Stomach (tissue), 9 donors: Measurements from ENCODE around the gene CTRB1. TPM values are rescaled to one million over a fixed set of nuclear protein-coding genes. Genes with fewer than 3 reads are reported as not detected.

Experiments used
- DNase-seq, 2 donors: peaks; one replicate each; pipeline versions ENCODE4 v3.0.0 to v3.0.0-alpha.2; 2013 to 2019
- H3K27ac ChIP-seq, 5 donors: fragments of 200-600 bp in 4 of 5; sonication (generic) in 4 of 5; one replicate each; pipeline ENCODE4 v1.5.1; 2013 to 2019; ENCODE audit warnings: mild to moderate bottlenecking in 1 of 5, moderate library complexity in 1 of 5
- H3K27me3 ChIP-seq, 3 donors: fragments of 200-600 bp; sonication (generic); one replicate each; pipeline ENCODE4 v1.5.1; 2017 to 2019; ENCODE audit warnings: mixed run types in 1 of 3
- H3K36me3 ChIP-seq, 4 donors: fragments of 200-600 bp; sonication (generic); 1 replicate in 3 of 4; 2 replicates in 1 of 4; pipeline ENCODE4 v1.5.1; 2016 to 2019
- H3K4me1 ChIP-seq, 4 donors: fragments of 200-600 bp; sonication (generic); one replicate each; pipeline ENCODE4 v1.5.1; 2016 to 2019
- H3K4me3 ChIP-seq, 4 donors: fragments of 200-600 bp; sonication (generic) in 3 of 4; one replicate each; pipeline ENCODE4 v1.5.1; 2016 to 2019; ENCODE audit warnings: mild to moderate bottlenecking in 1 of 4
- H3K9me3 ChIP-seq, 4 donors: fragments of 200-600 bp; sonication (generic); one replicate each; pipeline ENCODE4 v1.5.1; 2016 to 2019
- CTCF ChIP-seq, 7 experiments: fragments of 450-650 bp in 4 of 7; fragments of 200-600 bp in 3 of 7; sonication (generic) in 3 of 7; IDR thresholded peaks; one replicate each; pipeline ENCODE4 v1.5.1; 2016 to 2019; ENCODE audit warnings: antibody characterized with exemption in 7 of 7, control low read depth in 2 of 7, mild to moderate bottlenecking in 1 of 7
- EP300 ChIP-seq: sonication (generic); formaldehyde crosslinking; IDR thresholded peaks from one replicate; pipeline ENCODE4 v1.6.1; 2017; ENCODE audit warnings: antibody characterized with exemption
- POLR2A ChIP-seq, 4 donors: fragments of 450-650 bp; IDR thresholded peaks; one replicate each; pipeline ENCODE4 v1.6.1; 2016; ENCODE audit warnings: antibody characterized with exemption in 4 of 4, control low read depth in 2 of 4, mild to moderate bottlenecking in 1 of 4, moderate library complexity in 1 of 4
- POLR2AphosphoS5 ChIP-seq, 3 donors: sonication (generic); formaldehyde crosslinking; IDR thresholded peaks; one replicate each; pipeline ENCODE4 v1.6.1; 2016; ENCODE audit warnings: antibody characterized with exemption in 3 of 3
- WGBS, 5 donors: extraction: QIAGEN DNeasy Blood & Tissue Kit in 3 of 5; methylation state at CpG; one replicate each; pipeline versions ENCODE4 v1.1.5 to v1.1.7; 2013 to 2018; 5-methylcytosine and 5-hydroxymethylcytosine counted together
- intact Hi-C: fragments of 100-400 bp; cut with DNase I; formaldehyde crosslinking; loops from one replicate; pipeline ENCODE4 v1.15.1; 2023; ENCODE audit warnings: low total_unique reads
- polyA plus RNA-seq, 3 donors: library from polyadenylated mRNA; stranded (reverse); fragments of 200-250 nt; gene quantifications; one replicate each; pipeline ENCODE4 v1.2.3, GENCODE V29; 2013
- total RNA-seq, 5 donors: library from RNA; depleted of rRNA; stranded (reverse); fragments of >200 nt; gene quantifications; one replicate each; pipeline versions ENCODE4 v1.1.0 to v1.2.3, GENCODE V29; 2014 to 2016
- donor health status: healthy with polysubstance abuse.
- donor health status: Bipolar disorder and iron deficiency.
- donor health status: healthy.

Gene CTRB1
- total and polyA plus RNA-seq, 8 donors, result 2.5 to 35.9 (median 2.9) TPM; not detected in 5

- no peaks in the 10 kb centered on the region for H3K36me3 ChIP-seq
- no peaks in the 10 kb centered on the region for H3K4me1 ChIP-seq
- DNase-seq, result no peak
- H3K4me3 ChIP-seq, result no peak overlapping the region
- TF ChIP-seq POLR2AphosphoS5 (IDR thresholded peaks at IDR 0.05) (no peak), CTCF (IDR thresholded peaks at IDR 0.05) (no peak), POLR2A (IDR thresholded peaks at IDR 0.05) (no peak), EP300 (no peak)
- no peaks in the 10 kb centered on the region for H3K9me3 ChIP-seq
- H3K27ac ChIP-seq, result no peak overlapping the region
- 72 to 92% (median 83%) methylated on average over 8 of the region's 8 CpGs for WGBS, 5 donors
- intact Hi-C loops, result no loop called here
- peaks cover 0 to 10% (median 0%) of the 10 kb centered on the region in 3 donors for H3K27me3 ChIP-seq
These were observed 29.0 kb upstream of the CTRB1 start for GRCh38 chr16:75189638-75190245.

GRCh38 chr16:75192606-75193264 lies 26.1 kb upstream of the CTRB1 start:
- H3K27ac ChIP-seq, result no peak overlapping the region
- DNase-seq, result no peak
- peaks cover 0 to under 1% (median 0%) of the 10 kb centered on the region in 4 donors for H3K4me1 ChIP-seq
- H3K36me3 ChIP-seq, result no peaks in the 10 kb centered on the region
- WGBS, 5 donors, result 87 to 90% (median 90%) methylated on average over 21 of the region's 21 CpGs
- no peaks in the 10 kb centered on the region for H3K9me3 ChIP-seq
- no peak overlapping the region for H3K4me3 ChIP-seq
- TF ChIP-seq POLR2AphosphoS5 (IDR thresholded peaks at IDR 0.05) (no peak), EP300 (no peak), POLR2A (IDR thresholded peaks at IDR 0.05) (no peak), CTCF (IDR thresholded peaks at IDR 0.05) (no peak)
- intact Hi-C loops, result no loop called here
- peaks cover 0 to 34% (median 5%) of the 10 kb centered on the region in 3 donors for H3K27me3 ChIP-seq

GRCh38 chr16:75193265-75193650 lies 25.5 kb upstream of the CTRB1 start:
- Histone ChIP-seq H3K9me3 (no peaks in the 10 kb centered on the region), H3K4me3 (no peak overlapping the region), H3K36me3 (no peaks in the 10 kb centered on the region), H3K27me3 (peaks cover 0 to 39% (median 10%) of the 10 kb centered on the region in 3 donors), H3K27ac (no peak overlapping the region), H3K4me1 (peaks cover 0 to 6% (median 3%) of the 10 kb centered on the region in 4 donors)
- 87 to 93% (median 91%) methylated on average over 4 of the region's 4 CpGs for WGBS, 5 donors
- intact Hi-C loops, result no loop called here
- no peak for DNase-seq
- no peak for TF ChIP-seq POLR2AphosphoS5 (IDR thresholded peaks at IDR 0.05)
- TF ChIP-seq EP300, result no peak

- intact Hi-C loops, result no loop called here
- DNase-seq, result peak in 1 of 2 donors; percentile 16
These were observed 24.9 kb upstream of the CTRB1 start for GRCh38 chr16:75193730-75194444.

More at GRCh38 chr16:75193730-75194444, 24.9 kb upstream of the CTRB1 start:
- H3K4me1 ChIP-seq, result peaks cover 0 to 7% (median 4%) of the 10 kb centered on the region in 4 donors
- 83 to 91% (median 85%) methylated on average over 10 of the region's 10 CpGs for WGBS, 5 donors
- no peaks in the 10 kb centered on the region for H3K9me3 ChIP-seq
- H3K27ac ChIP-seq, result no peak overlapping the region
- peaks cover 0 to 37% (median 12%) of the 10 kb centered on the region in 3 donors for H3K27me3 ChIP-seq
- H3K4me3 ChIP-seq, result no peak overlapping the region
- no peaks in the 10 kb centered on the region for H3K36me3 ChIP-seq
- no peak for TF ChIP-seq POLR2AphosphoS5 (IDR thresholded peaks at IDR 0.05)
- no peak for TF ChIP-seq POLR2A (IDR thresholded peaks at IDR 0.05)
- no peak for TF ChIP-seq CTCF (IDR thresholded peaks at IDR 0.05)
